PC-3 (cell line): ENCODE measurements around the gene LRRTM2. TPM values are rescaled to one million over a fixed set of nuclear protein-coding genes. Genes with fewer than 3 reads are reported as not detected.

Experiments
- ATAC-seq: fragments of 200-7000 bp; cut with Tn5 transposase; 2 replicates; pipeline ENCODE4 v1.9.1; 2020; ENCODE audit warnings: mild to moderate bottlenecking, moderate library complexity
- BruUV-seq: library from RNA; stranded (reverse); fragments of 400-500 nt; replicated peaks from 2 replicates; lab custom pipeline; 2021; lab: Mats Ljungman, UMichigan
- CTCF ChIA-PET: fragments of 300-600 bp; sonication (Branson Sonifier 250); formaldehyde crosslinking; loops from one replicate; lab custom pipeline; 2022; ENCODE audit warnings: antibody characterized with exemption; lab: Charles Lee
- POLR2A ChIA-PET: fragments of 300-600 bp; sonication (Branson Sonifier 250); formaldehyde crosslinking; loops from one replicate; lab custom pipeline; 2022; ENCODE audit warnings: antibody characterized with exemption; ENCODE audit not compliant: unreplicated experiment; lab: Charles Lee
- DNase-seq: peaks from one replicate; pipeline ENCODE4 v3.0.0-alpha.2; 2015
- H2AFZ ChIP-seq: fragments of 300-600 bp; sonication (generic); 2 replicates; pipeline ENCODE4 v1.6.0; 2016; ENCODE audit warnings: antibody characterized with exemption, low read length
- H3F3A ChIP-seq: fragments of 300-600 bp; sonication (generic); one replicate; pipeline ENCODE4 v1.6.0; 2017; ENCODE audit warnings: antibody characterized with exemption, low read length, control low read depth, mild to moderate bottlenecking; ENCODE audit not compliant: unreplicated experiment
- H3K27ac ChIP-seq: fragments of 300-600 bp; sonication (generic); 2 replicates; pipeline ENCODE4 v1.5.1; 2016; ENCODE audit warnings: mild to moderate bottlenecking, low read length
- H3K27me3 ChIP-seq: fragments of 300-600 bp; sonication (generic); 2 replicates; pipeline ENCODE4 v1.6.1; 2016; ENCODE audit warnings: low read length, mixed read lengths
- H3K36me3 ChIP-seq: fragments of 300-600 bp; sonication (generic); 2 replicates; pipeline ENCODE4 v1.6.1; 2016; ENCODE audit warnings: low read depth, mixed run types, low read length, mixed read lengths
- H3K4me1 ChIP-seq: fragments of 300-600 bp; sonication (generic); 2 replicates; pipeline ENCODE4 v1.5.1; 2016; ENCODE audit warnings: low read length; ENCODE audit not compliant: insufficient read depth
- H3K4me2 ChIP-seq: fragments of 300-600 bp; sonication (generic); 2 replicates; pipeline ENCODE4 v1.6.0; 2016; ENCODE audit warnings: low read length
- H3K4me3 ChIP-seq: fragments of 300-600 bp; sonication (generic); 2 replicates; pipeline ENCODE4 v1.5.1; 2016; ENCODE audit warnings: mild to moderate bottlenecking, low read length, mixed read lengths
- H3K79me2 ChIP-seq: fragments of 300-600 bp; sonication (generic); 2 replicates; pipeline ENCODE4 v1.6.1; 2017; ENCODE audit warnings: low read length, mixed read lengths
- H3K9ac ChIP-seq: fragments of 300-600 bp; sonication (generic); 2 replicates; pipeline ENCODE4 v1.6.0; 2016; ENCODE audit warnings: mild to moderate bottlenecking, low read length
- H3K9me2 ChIP-seq: fragments of 300-600 bp; sonication (generic); replicated peaks from 2 replicates; pipeline ENCODE4 v1.6.1; 2016; ENCODE audit warnings: mixed run types, low read length, mixed read lengths
- H3K9me3 ChIP-seq: fragments of 300-600 bp; sonication (generic); 2 replicates; pipeline ENCODE4 v1.6.1; 2016; ENCODE audit warnings: low read length, mixed read lengths
- H4K20me1 ChIP-seq: fragments of 300-600 bp; sonication (generic); 2 replicates; pipeline ENCODE4 v1.6.1; 2016; ENCODE audit warnings: low read length, mixed read lengths
- CTCF ChIP-seq: fragments of 300-600 bp; sonication (generic); conservative IDR thresholded peaks from 2 replicates; pipeline ENCODE4 v1.5.1; 2017; ENCODE audit warnings: antibody characterized with exemption, low read depth, mild to moderate bottlenecking, low read length
- EZH2 ChIP-seq: fragments of 300-600 bp; sonication (generic); IDR thresholded peaks from one replicate; pipeline ENCODE4 v1.6.1; 2017; ENCODE audit warnings: antibody characterized with exemption, mild to moderate bottlenecking, low read length; ENCODE audit not compliant: unreplicated experiment
- EZH2phosphoT487 ChIP-seq: fragments of 300-600 bp; sonication (generic); IDR thresholded peaks from 2 replicates; pipeline ENCODE4 v1.6.1; 2018; ENCODE audit warnings: mild to moderate bottlenecking, antibody characterized with exemption, low read length, borderline replicate concordance
- intact Hi-C: fragments of 100-400 bp; cut with micrococcal nuclease; formaldehyde crosslinking; loops from 2 replicates; pipeline ENCODE4 v1.9.0; 2023
- total RNA-seq: library from RNA; depleted of rRNA; stranded (reverse); fragments of >200 nt; gene quantifications from 2 replicates; pipeline ENCODE4 v1.2.3, GENCODE V29; 2014

LRRTM2 gene
- total RNA-seq, 1 experiment from 2014 or later = not detected

DNA sequence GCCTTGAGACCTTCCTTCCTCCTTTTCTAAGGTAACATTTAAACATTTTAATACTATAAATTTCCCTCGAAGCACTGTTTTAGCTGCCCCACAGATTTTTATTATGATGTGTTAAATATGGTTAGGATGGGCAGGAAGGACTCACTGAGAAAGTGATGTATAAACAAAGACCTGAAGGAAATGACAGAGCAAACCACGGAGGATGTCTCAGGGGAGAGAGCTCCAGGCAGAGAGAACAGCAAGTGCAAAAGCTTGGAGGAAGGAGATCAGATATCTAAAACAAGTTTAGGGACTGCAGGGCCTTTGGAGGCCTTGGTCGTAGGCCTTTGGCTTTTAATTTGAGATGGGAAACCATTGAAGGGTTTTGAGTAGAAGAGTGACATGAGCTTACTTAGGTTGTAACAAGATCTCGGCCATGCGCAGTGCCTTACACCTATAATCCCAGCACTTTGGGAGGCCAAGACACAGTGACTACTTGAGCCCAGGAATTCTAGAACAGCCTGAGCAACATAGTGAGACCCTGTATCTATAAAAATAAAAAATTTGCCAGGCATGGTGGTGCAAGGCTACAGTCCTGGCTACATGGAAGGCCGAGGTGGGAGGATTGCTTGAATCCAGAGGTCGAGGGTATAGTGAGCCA is 35.5 kb upstream of the LRRTM2 start:
- Histone ChIP-seq H3K36me3 (no peaks in the 10 kb centered on the region), H3F3A (no peaks in the 10 kb centered on the region), H3K4me3 (no peak overlapping the region), H3K27ac (no peak overlapping the region), H3K27me3 (no peaks in the 10 kb centered on the region), H3K79me2 (no peaks in the 10 kb centered on the region), H2AFZ (no peak overlapping the region), H3K9me3 (no peaks in the 10 kb centered on the region), H3K9me2 (no peaks in the 10 kb centered on the region), H3K4me1 (no peaks in the 10 kb centered on the region), H3K9ac (no peak overlapping the region), H3K4me2 (no peak overlapping the region), H4K20me1 (no peaks in the 10 kb centered on the region)
- BruUV-seq = no TSS peak
- ChIA-PET POLR2A (no interaction called here), CTCF (no interaction called here)
- TF ChIP-seq EZH2 (no peak), CTCF (no peak), EZH2phosphoT487 (no peak)
- DNase-seq (no peak), ATAC-seq (no peak)
- intact Hi-C loops = no loop called here

- Histone ChIP-seq H4K20me1 (no peaks in the 10 kb centered on the region), H3K9me3 (no peaks in the 10 kb centered on the region), H3K27ac (no peak overlapping the region), H3K27me3 (no peaks in the 10 kb centered on the region), H2AFZ (no peak overlapping the region), H3K9me2 (no peaks in the 10 kb centered on the region), H3K4me1 (no peaks in the 10 kb centered on the region), H3K79me2 (no peaks in the 10 kb centered on the region), H3K4me3 (no peak overlapping the region), H3K9ac (no peak overlapping the region), H3K4me2 (no peak overlapping the region), H3K36me3 (no peaks in the 10 kb centered on the region), H3F3A (no peaks in the 10 kb centered on the region)
- TF ChIP-seq EZH2 (no peak), CTCF (no peak), EZH2phosphoT487 (no peak)
- ATAC-seq = no peak
- no peak for DNase-seq
- BruUV-seq = no TSS peak
- POLR2A ChIA-PET = no interaction called here
- intact Hi-C loops = no loop called here
- CTCF ChIA-PET = no interaction called here
Observed at GRCh38 chr5:138909734-138910133, 34.6 kb upstream of the LRRTM2 start.

DNA sequence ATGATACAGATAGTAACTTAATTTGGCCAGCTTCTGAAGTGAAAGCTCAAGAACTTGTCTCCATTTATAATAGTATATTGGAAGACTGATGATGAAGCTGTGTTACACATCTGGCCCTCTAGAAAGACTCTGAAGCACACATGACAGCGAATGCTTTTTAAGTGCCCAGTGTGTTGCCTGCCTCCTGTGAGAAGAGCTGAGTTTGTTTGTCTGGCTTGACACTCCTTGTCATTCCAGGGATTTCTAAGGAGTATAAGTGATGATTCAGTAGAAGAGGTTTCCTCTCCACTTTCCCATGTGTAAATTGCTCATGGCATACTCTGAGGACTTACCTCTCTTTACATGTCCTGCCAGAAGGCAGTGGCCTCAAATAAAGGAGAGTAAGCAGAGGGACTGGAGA is 30.4 kb upstream of the LRRTM2 start:
- Histone ChIP-seq H3K4me3 (no peak overlapping the region), H3F3A (no peaks in the 10 kb centered on the region), H2AFZ (no peak overlapping the region), H3K9ac (no peak overlapping the region), H3K9me2 (no peaks in the 10 kb centered on the region), H3K9me3 (no peaks in the 10 kb centered on the region), H3K27ac (no peak overlapping the region), H4K20me1 (no peaks in the 10 kb centered on the region), H3K36me3 (no peaks in the 10 kb centered on the region), H3K79me2 (no peaks in the 10 kb centered on the region), H3K27me3 (no peaks in the 10 kb centered on the region), H3K4me1 (no peaks in the 10 kb centered on the region), H3K4me2 (no peak overlapping the region)
- BruUV-seq = no TSS peak
- intact Hi-C loops = no loop called here
- DNase-seq (no peak), ATAC-seq (no peak)
- TF ChIP-seq EZH2phosphoT487 (no peak), EZH2 (no peak), CTCF (no peak)
- POLR2A ChIA-PET = no interaction called here
- CTCF ChIA-PET = no interaction called here
